Measurements from ENCODE around the gene SLC16A10.

The SLC16A10 gene

GRCh38 chr6:111192911-111193555, 105.7 kb downstream of the SLC16A10 start:
- no peak for TF ChIP-seq CTCF (conservative IDR thresholded peaks at IDR 0.05; ENCODE audit: control insufficient read depth, insufficient read depth, low read depth, low read length)
- DNase-seq (ENCODE audit: low read depth): no peak
- no peak overlapping the region for H3K4me3 ChIP-seq (ENCODE audit: control insufficient read depth, low read depth, low read length)

GRCh38 chr6:111195656-111196055, 108.4 kb downstream of the SLC16A10 start:
- H3K4me3 ChIP-seq (ENCODE audit: control insufficient read depth, low read depth, low read length): no peak overlapping the region
- no peak for TF ChIP-seq CTCF (conservative IDR thresholded peaks at IDR 0.05; ENCODE audit: control insufficient read depth, insufficient read depth, low read depth, low read length)

GRCh38 chr6:111198841-111199240, 111.5 kb downstream of the SLC16A10 start:
- TF ChIP-seq CTCF (conservative IDR thresholded peaks at IDR 0.05; ENCODE audit: control insufficient read depth, insufficient read depth, low read depth, low read length): no peak
- DNase-seq (ENCODE audit: low read depth): no peak
- no peak overlapping the region for H3K4me3 ChIP-seq (ENCODE audit: control insufficient read depth, low read depth, low read length)

More at GRCh38 chr6:111195656-111196055, 108.4 kb downstream of the SLC16A10 start:
- no peak for DNase-seq (ENCODE audit: low read depth)

- no peak for TF ChIP-seq CTCF (conservative IDR thresholded peaks at IDR 0.05; ENCODE audit: control insufficient read depth, insufficient read depth, low read depth, low read length)
- H3K4me3 ChIP-seq (ENCODE audit: control insufficient read depth, low read depth, low read length): no peak overlapping the region
- no peak for DNase-seq (ENCODE audit: low read depth)
Observed at GRCh38 chr6:111199935-111200334, 112.6 kb downstream of the SLC16A10 start.

GRCh38 chr6:111200350-111201243, 113.3 kb downstream of the SLC16A10 start:
- DNase-seq (ENCODE audit: low read depth): no peak
- no peak for TF ChIP-seq CTCF (conservative IDR thresholded peaks at IDR 0.05; ENCODE audit: control insufficient read depth, insufficient read depth, low read depth, low read length)
- H3K4me3 ChIP-seq (ENCODE audit: control insufficient read depth, low read depth, low read length): no peak overlapping the region

GRCh38 chr6:111201244-111201554, 113.9 kb downstream of the SLC16A10 start:
- no peak overlapping the region for H3K4me3 ChIP-seq (ENCODE audit: control insufficient read depth, low read depth, low read length)
- TF ChIP-seq CTCF (conservative IDR thresholded peaks at IDR 0.05; ENCODE audit: control insufficient read depth, insufficient read depth, low read depth, low read length): no peak
- DNase-seq (ENCODE audit: low read depth): no peak
